ENCODE measurements around the gene CYTH3. TPM values are rescaled to one million over a fixed set of nuclear protein-coding genes. Genes with fewer than 3 reads are reported as not detected.

CYTH3 gene
- total and polyA plus RNA-seq, 2 donors (not counting 1 experiment from before 2014, with no cell fraction given) = 39.1 to 73.3 TPM

GRCh38 chr7:6317797-6318438, 45.5 kb upstream of the CYTH3 start:
- Histone ChIP-seq H2AFZ (ENCODE audit: low read length) (peak overlapping the region; percentile 2), H3K4me1 (ENCODE audit: control insufficient read depth, extremely low read depth, insufficient read depth, low read length) (peaks cover 4% of the 10 kb centered on the region), H3K9me3 (ENCODE audit: control insufficient read depth, insufficient read depth, low read depth, low read length) (no peaks in the 10 kb centered on the region), H3K4me3 (replicated peaks in 1 of 4; ENCODE audit: control extremely low read depth in 1 of 4, insufficient read depth in 1 of 4, low read depth in 3 of 4, low read length in 4 of 4) (no peak overlapping the region), H3K9ac (ENCODE audit: insufficient read depth, low read length) (no peak overlapping the region), H3K27me3 (ENCODE audit: control insufficient read depth, insufficient read depth, low read length) (no peaks in the 10 kb centered on the region), H3K36me3 (ENCODE audit: control insufficient read depth, insufficient read depth, low read length) (no peaks in the 10 kb centered on the region), H4K20me1 (ENCODE audit: control insufficient read depth, extremely low read depth, insufficient read depth, low read length) (no peaks in the 10 kb centered on the region), H3K79me2 (ENCODE audit: control insufficient read depth, insufficient read depth, low read length) (no peaks in the 10 kb centered on the region), H3K4me2 (ENCODE audit: extremely low read depth, insufficient read depth, low read length) (peak overlapping the region; percentile 1), H3K27ac (ENCODE audit: insufficient read depth, low read length) (peak overlapping the region; percentile 15)
- TF ChIP-seq CTCF (conservative IDR thresholded peaks at IDR 0.05 in 1 of 2, IDR thresholded peaks at IDR 0.05 in 1 of 2; ENCODE audit: low read depth in 1 of 2, low read length in 2 of 2) (no peak), EZH2 (IDR thresholded peaks at IDR 0.05; ENCODE audit: low read length, missing control alignments) (no peak)
- peak; percentile 64 to 75 for DNase-seq (ENCODE audit: low read depth in 2 of 2)

- H3K9ac ChIP-seq (ENCODE audit: insufficient read depth, low read length) = no peak overlapping the region
- H3K4me1 ChIP-seq (ENCODE audit: control insufficient read depth, extremely low read depth, insufficient read depth, low read length) = peaks cover 4% of the 10 kb centered on the region
- no peaks in the 10 kb centered on the region for H3K27me3 ChIP-seq (ENCODE audit: control insufficient read depth, insufficient read depth, low read length)
- H3K4me2 ChIP-seq (ENCODE audit: extremely low read depth, insufficient read depth, low read length) = no peak overlapping the region
- H3K4me3 ChIP-seq (replicated peaks in 1 of 4; ENCODE audit: control extremely low read depth in 1 of 4, insufficient read depth in 1 of 4, low read depth in 3 of 4, low read length in 4 of 4) = no peak overlapping the region
- H2AFZ ChIP-seq (ENCODE audit: low read length) = peak overlapping the region; percentile 35
- no peaks in the 10 kb centered on the region for H3K9me3 ChIP-seq (ENCODE audit: control insufficient read depth, insufficient read depth, low read depth, low read length)
- H3K27ac ChIP-seq (ENCODE audit: insufficient read depth, low read length) = no peak overlapping the region
- DNase-seq (ENCODE audit: low read depth in 2 of 2) = no peak
- no peaks in the 10 kb centered on the region for H3K79me2 ChIP-seq (ENCODE audit: control insufficient read depth, insufficient read depth, low read length)
- H3K36me3 ChIP-seq (ENCODE audit: control insufficient read depth, insufficient read depth, low read length) = no peaks in the 10 kb centered on the region
- no peak for TF ChIP-seq CTCF (conservative IDR thresholded peaks at IDR 0.05 in 1 of 2, IDR thresholded peaks at IDR 0.05 in 1 of 2; ENCODE audit: low read depth in 1 of 2, low read length in 2 of 2)
- no peak for TF ChIP-seq EZH2 (IDR thresholded peaks at IDR 0.05; ENCODE audit: low read length, missing control alignments)
- no peaks in the 10 kb centered on the region for H4K20me1 ChIP-seq (ENCODE audit: control insufficient read depth, extremely low read depth, insufficient read depth, low read length)
Observed at GRCh38 chr7:6316226-6316625, 43.8 kb upstream of the CYTH3 start.

- H3K27ac ChIP-seq (ENCODE audit: insufficient read depth, low read length) = no peak overlapping the region
- H3K9me3 ChIP-seq (ENCODE audit: control insufficient read depth, insufficient read depth, low read depth, low read length) = no peaks in the 10 kb centered on the region
- H3K9ac ChIP-seq (ENCODE audit: insufficient read depth, low read length) = no peak overlapping the region
- DNase-seq (ENCODE audit: low read depth in 2 of 2) = no peak
- no peak overlapping the region for H3K4me2 ChIP-seq (ENCODE audit: extremely low read depth, insufficient read depth, low read length)
- H3K27me3 ChIP-seq (ENCODE audit: control insufficient read depth, insufficient read depth, low read length) = no peaks in the 10 kb centered on the region
- H4K20me1 ChIP-seq (ENCODE audit: control insufficient read depth, extremely low read depth, insufficient read depth, low read length) = no peaks in the 10 kb centered on the region
- no peak for TF ChIP-seq CTCF (conservative IDR thresholded peaks at IDR 0.05 in 1 of 2, IDR thresholded peaks at IDR 0.05 in 1 of 2; ENCODE audit: low read depth in 1 of 2, low read length in 2 of 2)
- no peak for TF ChIP-seq EZH2 (IDR thresholded peaks at IDR 0.05; ENCODE audit: low read length, missing control alignments)
- H3K79me2 ChIP-seq (ENCODE audit: control insufficient read depth, insufficient read depth, low read length) = no peaks in the 10 kb centered on the region
- no peaks in the 10 kb centered on the region for H3K36me3 ChIP-seq (ENCODE audit: control insufficient read depth, insufficient read depth, low read length)
- H2AFZ ChIP-seq (ENCODE audit: low read length) = peak overlapping the region; percentile 35
- peaks cover 4% of the 10 kb centered on the region for H3K4me1 ChIP-seq (ENCODE audit: control insufficient read depth, extremely low read depth, insufficient read depth, low read length)
- no peak overlapping the region for H3K4me3 ChIP-seq (replicated peaks in 1 of 4; ENCODE audit: control extremely low read depth in 1 of 4, insufficient read depth in 1 of 4, low read depth in 3 of 4, low read length in 4 of 4)
Observed at GRCh38 chr7:6315746-6316145, 43.3 kb upstream of the CYTH3 start.

Measured in fibroblast of lung (primary cell).